GM21423 (cell line): ENCODE measurements around the gene MAML2.
A peak's percentile ranks its signal among the peaks of the same experiment; 100 is the strongest.

ENCODE experiments used
- ATAC-seq: cut with Tn5 transposase; IDR thresholded peaks from one replicate; pipeline ENCODE4 v1.9.1; 2021; ENCODE audit warnings: mild to moderate bottlenecking, moderate library complexity; ENCODE audit not compliant: unreplicated experiment

MAML2 gene

GRCh38 chr11:96342961-96343711, at the start of gene MAML2:
Gene MAML2 (minus strand): TSS chr11:96343195. CDS start chr11:96341895, 1,300 bp downstream.
- ATAC-seq = peak; percentile 74

DNA sequence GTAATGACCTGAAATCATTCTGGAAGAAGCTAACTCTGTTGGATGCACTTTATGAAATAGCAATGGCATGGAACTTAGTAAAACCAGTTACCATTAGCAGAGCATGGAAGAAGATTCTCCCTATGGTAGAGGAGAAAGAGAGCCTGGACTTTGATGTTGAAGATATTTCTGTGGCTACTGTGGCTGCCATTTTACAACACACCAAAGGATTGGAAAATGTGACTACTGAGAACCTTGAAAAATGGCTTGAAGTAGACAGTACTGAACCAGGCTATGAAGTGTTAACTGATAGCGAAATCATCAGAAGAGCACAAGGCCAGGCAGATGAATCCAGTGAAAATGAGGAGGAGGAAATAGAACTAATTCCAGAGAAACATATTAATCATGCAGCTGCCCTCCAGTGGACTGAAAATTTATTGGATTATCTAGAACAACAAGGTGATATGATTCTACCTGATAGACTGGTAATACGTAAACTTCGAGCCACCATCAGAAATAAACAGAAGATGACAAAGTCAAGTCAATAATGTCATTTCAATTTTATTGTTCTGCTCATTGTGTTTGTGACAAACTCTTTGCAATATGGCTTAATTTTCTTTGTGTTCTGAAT, 48.8 kb upstream of the MAML2 start:
- ATAC-seq = no peak

- no peak for ATAC-seq
Observed at GRCh38 chr11:96390488-96390792, 47.4 kb upstream of the MAML2 start.

GRCh38 chr11:96389720-96390487, 46.9 kb upstream of the MAML2 start, which contains the start of the genes CCDC82 and JRKL:
Gene CCDC82 (minus strand): TSS chr11:96389912. CDS start chr11:96384747, 5,165 bp downstream.
Gene JRKL (plus strand): TSS chr11:96390013. CDS start chr11:96390650, 637 bp downstream.
- ATAC-seq = peak; percentile 94

DNA sequence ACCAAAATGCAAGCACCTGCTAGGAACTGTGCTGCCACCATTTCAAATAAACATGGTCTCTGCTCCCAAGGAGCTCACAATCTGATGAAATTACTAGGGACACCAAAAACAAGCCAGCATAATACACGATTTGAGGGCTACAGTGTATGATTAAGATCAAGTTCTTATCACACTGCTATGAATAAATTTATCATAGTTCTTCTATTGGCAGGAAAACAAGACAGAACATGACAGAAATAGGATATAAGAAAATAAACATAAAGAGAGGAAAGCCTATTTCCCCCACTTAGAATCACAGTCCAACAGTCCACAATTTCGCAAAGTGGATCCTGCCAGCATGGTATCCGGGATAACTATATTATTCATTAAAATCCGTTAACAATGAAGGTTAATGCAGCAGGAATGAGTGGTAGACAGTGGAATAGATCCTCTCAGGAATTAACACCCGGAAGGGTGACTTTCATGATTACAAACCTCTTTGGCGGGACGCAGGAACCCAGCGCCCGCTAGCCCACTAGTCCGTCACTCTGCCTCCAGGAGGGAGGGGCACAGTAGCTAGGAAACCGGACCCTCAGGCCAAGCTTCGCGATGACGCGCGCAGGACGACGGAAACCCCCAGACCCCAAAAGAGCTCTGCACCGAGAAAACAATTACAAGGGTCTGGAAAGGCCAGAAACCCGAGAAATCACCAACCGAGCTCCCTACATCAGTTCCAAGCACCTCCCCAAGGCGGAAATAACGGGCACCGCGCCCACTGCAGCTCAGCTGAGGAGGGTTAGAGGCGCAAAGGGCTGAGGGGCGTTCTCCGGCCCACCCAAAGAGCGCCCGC, 46.1 kb upstream of the MAML2 start:
- ATAC-seq = peak; percentile 44

DNA sequence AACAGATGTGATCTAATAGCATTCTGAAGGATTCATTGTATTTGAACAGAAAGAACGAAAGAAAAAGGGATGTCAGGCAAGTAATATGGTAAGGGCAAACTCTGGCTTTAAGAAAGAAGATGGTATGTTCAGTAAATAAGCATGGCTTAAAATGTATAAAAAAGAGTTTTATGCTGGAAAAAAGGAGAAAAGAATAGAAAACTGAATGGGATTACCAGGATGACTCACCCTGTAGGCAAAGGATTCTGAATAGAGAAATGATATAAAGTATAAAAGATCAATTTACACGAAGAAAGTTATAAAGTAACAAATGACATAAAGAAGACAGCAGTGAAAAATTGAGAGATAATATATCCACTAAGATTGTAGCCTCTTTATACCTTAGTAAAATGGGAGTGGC, 42.2 kb upstream of the MAML2 start:
- ATAC-seq = no peak

DNA sequence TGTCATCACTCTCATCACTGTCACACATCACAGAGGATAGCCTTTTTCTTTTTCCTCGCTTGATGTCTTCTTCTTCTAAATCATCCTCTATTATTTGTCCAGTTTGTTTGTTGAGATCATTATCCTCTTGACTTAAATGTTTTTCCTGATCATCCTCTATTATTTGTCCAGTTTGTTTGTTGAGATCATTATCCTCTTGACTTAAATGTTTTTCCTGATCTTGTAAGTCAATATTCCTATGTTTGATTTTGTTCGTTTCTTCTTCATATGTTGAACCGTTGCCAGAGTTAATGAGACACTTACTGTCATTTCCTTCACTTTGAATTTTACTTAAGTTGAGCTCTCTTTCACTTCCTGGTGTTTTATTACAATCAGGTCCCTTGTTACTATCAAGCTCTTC, 41.2 kb upstream of the MAML2 start:
- ATAC-seq = no peak

DNA sequence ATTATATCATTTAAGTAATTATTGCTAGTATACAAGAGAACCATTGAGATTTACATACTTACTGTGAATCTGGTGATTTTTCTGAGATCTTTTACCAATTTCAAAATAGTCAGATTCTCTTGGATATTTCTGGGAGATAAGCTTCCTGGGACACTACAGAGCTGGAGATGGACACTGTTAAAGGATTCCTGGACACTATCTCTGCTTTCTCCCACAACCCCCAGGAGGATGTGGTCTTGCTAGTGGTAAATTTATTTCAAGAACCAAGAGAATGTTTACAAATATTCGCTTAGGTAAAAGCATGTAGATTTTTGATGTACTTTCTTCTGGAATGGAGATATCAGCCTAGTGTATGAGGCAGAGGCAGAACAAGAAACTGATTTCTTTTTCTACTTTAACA, 33.8 kb upstream of the MAML2 start:
- ATAC-seq = no peak

DNA sequence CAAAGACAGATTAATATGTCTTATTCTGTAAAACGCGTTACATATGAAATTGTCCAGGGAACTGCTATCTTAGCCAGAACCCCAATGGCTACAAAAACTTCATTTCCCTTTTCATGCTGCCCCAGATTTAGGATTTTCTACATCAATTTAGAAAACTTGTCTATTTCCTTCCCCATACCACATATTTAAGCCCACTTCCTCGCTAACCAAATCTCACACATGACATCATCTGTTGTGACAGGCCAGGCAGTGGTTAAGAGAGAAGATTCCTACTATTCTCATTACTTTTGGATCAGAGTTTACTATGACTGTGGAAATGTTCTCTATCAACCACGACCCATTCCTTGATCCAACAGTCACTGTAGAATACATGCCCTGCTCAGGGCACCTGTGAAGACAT, 30.8 kb upstream of the MAML2 start:
- ATAC-seq = no peak

GRCh38 chr11:96367342-96367741, 24.3 kb upstream of the MAML2 start:
- no peak for ATAC-seq

- ATAC-seq = no peak
Observed at GRCh38 chr11:96366024-96366423, 23.0 kb upstream of the MAML2 start.

- no peak for ATAC-seq
Observed at GRCh38 chr11:96365493-96365892, 22.5 kb upstream of the MAML2 start.

DNA sequence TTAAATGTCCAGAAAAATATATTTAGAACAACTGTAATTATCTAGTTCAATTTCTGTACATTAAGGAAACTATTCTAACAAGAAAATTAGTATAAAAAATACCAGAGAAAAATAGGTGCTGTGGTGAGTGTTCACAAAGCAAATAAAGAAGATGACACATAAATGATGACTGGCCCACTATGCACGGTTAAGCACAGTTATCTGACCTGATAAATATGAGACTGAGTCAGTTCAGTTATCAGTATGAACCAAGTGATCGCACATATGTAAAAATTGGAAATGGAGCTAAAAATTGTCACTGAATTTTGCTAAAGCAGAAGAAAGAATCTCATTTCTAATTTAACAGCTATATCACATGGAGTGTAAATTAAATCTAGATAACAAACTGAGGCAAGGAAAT, 18.8 kb upstream of the MAML2 start:
- no peak for ATAC-seq

DNA sequence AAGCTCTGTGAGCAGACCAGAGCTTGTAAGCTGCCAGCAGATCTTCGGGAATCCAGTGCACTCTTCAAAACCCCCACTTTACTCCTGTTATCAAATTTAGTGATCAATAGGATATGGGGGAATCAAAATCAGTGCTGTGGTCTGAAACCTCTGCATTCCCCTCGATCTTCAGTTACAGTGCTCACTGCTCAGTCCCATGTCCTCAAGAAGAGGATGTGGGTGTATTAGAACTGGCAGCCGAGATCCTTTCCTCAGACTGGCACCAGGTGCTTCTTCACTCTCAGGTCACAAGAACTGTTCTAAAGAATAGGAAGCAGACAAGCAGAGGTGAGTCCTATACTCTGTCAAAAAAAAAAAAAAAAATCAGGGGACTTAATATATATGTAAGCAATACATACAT, 15.3 kb upstream of the MAML2 start:
- ATAC-seq = no peak

DNA sequence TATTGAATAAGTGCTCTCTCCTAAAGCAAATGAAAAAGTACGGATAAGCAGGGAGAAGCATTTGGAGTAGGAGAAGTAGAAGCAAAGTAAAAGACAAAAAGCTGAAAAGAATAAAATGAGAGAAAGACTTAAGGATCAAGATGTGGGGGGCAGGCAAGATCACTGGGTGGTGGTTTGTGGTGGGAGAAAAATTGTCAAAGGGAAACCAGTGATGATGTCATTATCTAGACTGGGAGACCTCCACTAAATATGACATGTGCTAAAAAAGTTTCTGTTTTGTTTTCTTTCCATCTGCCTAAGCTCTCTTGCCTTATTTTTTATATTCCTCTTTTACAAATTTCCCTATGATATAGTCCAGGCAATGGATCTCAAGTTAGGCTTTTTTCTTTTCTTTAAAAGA, 14.8 kb upstream of the MAML2 start:
- no peak for ATAC-seq

DNA sequence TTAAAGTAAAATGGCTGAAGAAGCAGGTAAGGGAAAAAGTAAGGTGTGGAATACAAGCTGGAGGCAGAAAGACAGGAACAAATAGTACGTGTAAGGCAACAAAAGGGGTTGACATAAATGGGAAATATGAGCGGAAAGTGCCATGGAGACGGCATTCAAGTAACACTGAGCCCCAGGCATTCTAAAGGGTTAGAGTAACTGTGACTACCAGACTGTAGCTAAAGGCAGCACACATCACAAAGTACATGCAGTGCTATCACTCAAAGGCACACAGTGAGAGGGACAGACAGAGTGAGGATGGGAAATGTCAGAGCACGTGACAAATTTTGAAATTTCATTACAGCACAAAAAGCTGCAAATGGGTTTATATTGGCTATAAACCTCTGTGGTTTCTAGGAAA, 13.9 kb upstream of the MAML2 start:
- ATAC-seq = no peak

GRCh38 chr11:96342014-96342960, 708 bp downstream of the MAML2 start:
- ATAC-seq = no peak

DNA sequence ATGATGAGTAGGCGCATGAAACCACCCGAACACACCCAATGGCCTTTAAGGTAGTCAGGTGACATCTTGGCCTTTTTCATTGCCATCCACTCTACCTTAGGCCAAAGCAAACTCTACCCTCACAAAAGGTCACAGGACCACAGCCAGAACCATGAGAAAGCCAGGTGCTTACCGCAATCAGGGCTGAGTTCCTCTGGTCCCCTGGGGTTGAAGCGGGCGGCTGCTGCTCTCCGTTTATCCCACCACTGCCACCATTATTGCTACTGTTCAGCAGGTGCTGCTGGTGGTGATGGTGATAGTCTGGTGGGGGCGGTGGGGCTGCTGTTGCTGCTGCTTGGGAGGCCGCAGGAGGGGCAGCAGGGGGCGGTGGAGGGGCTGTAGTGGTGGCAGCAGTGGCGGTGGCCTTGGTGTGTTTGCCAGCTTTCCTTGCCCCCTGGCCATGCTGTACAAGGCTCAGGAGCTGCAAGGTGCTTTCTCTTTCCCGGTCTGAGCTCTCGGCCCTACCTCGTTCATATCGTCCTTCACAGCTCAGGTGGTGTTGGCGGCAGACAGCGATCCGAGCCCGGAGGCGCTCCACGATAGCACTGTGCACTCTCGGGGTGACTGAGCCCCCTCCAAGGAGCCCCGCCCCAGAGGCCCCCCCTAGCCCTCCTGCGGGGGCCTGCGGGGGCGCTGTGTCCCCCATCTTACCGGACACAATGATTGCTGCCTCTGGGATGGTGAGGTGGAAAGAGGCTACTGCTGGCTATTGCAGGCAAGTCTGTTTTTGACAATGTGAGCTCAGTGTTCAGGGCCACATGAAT, 1.6 kb downstream of the MAML2 start:
- peak; percentile 28 for ATAC-seq

DNA sequence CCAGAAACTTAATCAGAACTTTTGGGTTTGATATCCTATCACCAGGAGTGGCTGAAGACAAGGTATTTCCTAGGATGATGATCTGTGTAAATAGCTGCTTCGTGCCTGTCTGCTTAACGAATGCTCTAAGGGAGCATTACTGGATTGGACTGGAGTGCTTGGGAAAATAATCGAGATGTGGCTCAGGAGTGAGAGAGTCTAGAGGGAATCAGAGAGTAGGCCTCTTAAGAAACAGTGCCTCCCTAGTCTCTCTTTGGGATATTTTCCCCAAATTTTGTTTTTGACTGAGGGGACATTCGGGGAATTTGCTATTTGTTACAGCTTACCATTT, 2.5 kb downstream of the MAML2 start:
- ATAC-seq = no peak
